SHP77 (cell line): ENCODE measurements around the gene PRSS16.
"Not testable (repeated sequence)": the region's sequence is repeated elsewhere in the genome, so short reads cannot be mapped to it uniquely, and the experiment has no call there.

ENCODE experiments used
- DNase-seq, 2 experiments: peaks; one replicate each; lab custom pipeline; 2025; lab: John Stamatoyannopoulos, UW

Gene PRSS16

GRCh38 chr6:27242589-27243265 lies 4.8 kb upstream of the PRSS16 start:
- DNase-seq: no peak

GRCh38 chr6:27248783-27249182 lies 1.3 kb downstream of the PRSS16 start:
- DNase-seq: no peak

- DNase-seq: no peak
Observed at GRCh38 chr6:27250277-27251111, 3.0 kb downstream of the PRSS16 start.

- peak; percentile 93 to 95 for DNase-seq
Observed at GRCh38 chr6:27251112-27251605, 3.7 kb downstream of the PRSS16 start.

- DNase-seq: peak; percentile 91 to 92
Observed at GRCh38 chr6:27251606-27252251, 4.2 kb downstream of the PRSS16 start.

- DNase-seq: no peak
Observed at GRCh38 chr6:27254566-27254965, 7.1 kb downstream of the PRSS16 start.

GRCh38 chr6:27255866-27256265 lies 8.4 kb downstream of the PRSS16 start:
- DNase-seq: no peak

GRCh38 chr6:27260369-27260768 lies 12.9 kb downstream of the PRSS16 start:
- DNase-seq: no peak

- DNase-seq: no peak
Observed at GRCh38 chr6:27260836-27261375, 13.4 kb downstream of the PRSS16 start.

GRCh38 chr6:27263886-27264285 lies 16.4 kb downstream of the PRSS16 start:
- no peak for DNase-seq

- not testable (repeated sequence) for DNase-seq
Observed at GRCh38 chr6:27267003-27267402, 19.5 kb downstream of the PRSS16 start.

- no peak for DNase-seq
Observed at GRCh38 chr6:27267857-27268434, 20.4 kb downstream of the PRSS16 start.

GRCh38 chr6:27268803-27269202 lies 21.3 kb downstream of the PRSS16 start:
- DNase-seq: no peak

GRCh38 chr6:27273783-27274182 lies 26.3 kb downstream of the PRSS16 start:
- DNase-seq: no peak

- no peak for DNase-seq
Observed at GRCh38 chr6:27275025-27275956, 27.8 kb downstream of the PRSS16 start.

- peak; percentile 47 to 56 for DNase-seq
Observed at GRCh38 chr6:27279513-27280063, 32.1 kb downstream of the PRSS16 start.

GRCh38 chr6:27280064-27280539 lies 32.6 kb downstream of the PRSS16 start:
- peak; percentile 61 to 73 for DNase-seq

GRCh38 chr6:27280540-27281000 lies 33.1 kb downstream of the PRSS16 start:
- DNase-seq: peak; percentile 32 to 43

- DNase-seq: peak; percentile 32 to 52
Observed at GRCh38 chr6:27281105-27281539, 33.6 kb downstream of the PRSS16 start.

- DNase-seq: no peak
Observed at GRCh38 chr6:27281569-27281968, 34.1 kb downstream of the PRSS16 start.
